GM12864 (cell line): Measurements from ENCODE around the gene ZNF155.

Experiments used
- DNase-seq: peaks from one replicate; pipeline ENCODE4 v3.0.0-alpha.2; 2011; ENCODE audit warnings: low read depth
- H3K4me3 ChIP-seq: 2 replicates; pipeline ENCODE4 v1.5.1; 2011; ENCODE audit warnings: mild to moderate bottlenecking, low read depth, low read length, control low read depth
- TF ChIP-seq, protein P1 (sequence below): IDR thresholded peaks from 2 replicates; pipeline ENCODE4 v1.5.1; 2011; ENCODE audit warnings: low read depth, mild to moderate bottlenecking, moderate library complexity, low read length, control low read depth, inconsistent platforms; ENCODE audit errors: missing control alignments

ZNF155 gene

DNA sequence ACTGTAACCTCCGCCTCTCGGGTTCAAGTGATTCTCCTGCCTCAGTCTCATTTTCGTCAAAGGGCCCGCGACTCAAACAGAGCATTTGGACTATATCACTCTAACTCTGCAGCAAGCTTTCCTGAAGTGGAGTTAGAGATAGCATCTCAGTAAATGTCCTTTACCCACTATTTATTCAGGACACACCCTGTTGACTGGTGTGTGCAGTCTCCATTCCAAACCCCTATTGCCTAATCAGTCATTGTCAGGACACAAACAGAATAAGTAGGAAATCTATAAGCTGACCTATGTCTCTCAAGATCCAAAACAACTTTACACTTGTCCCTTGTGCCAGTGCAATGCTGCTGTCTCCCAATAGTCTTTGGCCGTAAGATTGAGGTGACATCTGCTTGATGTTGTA is 42.6 kb downstream of the ZNF155 start:
- DNase-seq, result no peak
- TF ChIP-seq, protein P1, sequence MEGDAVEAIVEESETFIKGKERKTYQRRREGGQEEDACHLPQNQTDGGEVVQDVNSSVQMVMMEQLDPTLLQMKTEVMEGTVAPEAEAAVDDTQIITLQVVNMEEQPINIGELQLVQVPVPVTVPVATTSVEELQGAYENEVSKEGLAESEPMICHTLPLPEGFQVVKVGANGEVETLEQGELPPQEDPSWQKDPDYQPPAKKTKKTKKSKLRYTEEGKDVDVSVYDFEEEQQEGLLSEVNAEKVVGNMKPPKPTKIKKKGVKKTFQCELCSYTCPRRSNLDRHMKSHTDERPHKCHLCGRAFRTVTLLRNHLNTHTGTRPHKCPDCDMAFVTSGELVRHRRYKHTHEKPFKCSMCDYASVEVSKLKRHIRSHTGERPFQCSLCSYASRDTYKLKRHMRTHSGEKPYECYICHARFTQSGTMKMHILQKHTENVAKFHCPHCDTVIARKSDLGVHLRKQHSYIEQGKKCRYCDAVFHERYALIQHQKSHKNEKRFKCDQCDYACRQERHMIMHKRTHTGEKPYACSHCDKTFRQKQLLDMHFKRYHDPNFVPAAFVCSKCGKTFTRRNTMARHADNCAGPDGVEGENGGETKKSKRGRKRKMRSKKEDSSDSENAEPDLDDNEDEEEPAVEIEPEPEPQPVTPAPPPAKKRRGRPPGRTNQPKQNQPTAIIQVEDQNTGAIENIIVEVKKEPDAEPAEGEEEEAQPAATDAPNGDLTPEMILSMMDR, result no peak
- no peak overlapping the region for H3K4me3 ChIP-seq

DNA sequence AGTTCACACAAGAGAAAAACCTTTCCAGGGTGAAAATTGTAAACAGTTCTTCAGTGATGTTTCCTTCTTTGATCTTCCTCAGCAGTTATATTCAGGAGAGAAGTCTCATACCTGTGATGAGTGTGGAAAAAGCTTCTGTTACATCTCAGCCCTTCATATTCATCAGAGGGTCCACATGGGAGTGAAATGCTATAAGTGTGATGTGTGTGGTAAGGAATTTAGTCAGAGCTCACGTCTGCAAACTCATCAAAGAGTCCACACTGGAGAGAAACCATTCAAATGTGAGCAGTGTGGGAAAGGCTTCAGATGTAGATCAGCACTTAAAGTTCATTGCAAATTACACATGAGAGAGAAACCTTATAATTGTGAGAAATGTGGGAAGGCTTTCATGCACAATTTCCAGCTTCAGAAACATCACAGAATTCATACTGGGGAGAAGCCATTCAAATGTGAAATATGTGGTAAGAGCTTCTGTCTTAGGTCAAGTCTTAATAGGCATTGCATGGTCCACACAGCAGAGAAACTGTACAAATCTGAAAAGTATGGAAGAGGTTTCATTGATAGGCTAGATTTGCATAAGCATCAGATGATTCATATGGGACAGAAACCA is 48.1 kb downstream of the ZNF155 start:
- TF ChIP-seq, protein P1, result no peak
- H3K4me3 ChIP-seq, result no peak overlapping the region
- DNase-seq, result no peak

DNA sequence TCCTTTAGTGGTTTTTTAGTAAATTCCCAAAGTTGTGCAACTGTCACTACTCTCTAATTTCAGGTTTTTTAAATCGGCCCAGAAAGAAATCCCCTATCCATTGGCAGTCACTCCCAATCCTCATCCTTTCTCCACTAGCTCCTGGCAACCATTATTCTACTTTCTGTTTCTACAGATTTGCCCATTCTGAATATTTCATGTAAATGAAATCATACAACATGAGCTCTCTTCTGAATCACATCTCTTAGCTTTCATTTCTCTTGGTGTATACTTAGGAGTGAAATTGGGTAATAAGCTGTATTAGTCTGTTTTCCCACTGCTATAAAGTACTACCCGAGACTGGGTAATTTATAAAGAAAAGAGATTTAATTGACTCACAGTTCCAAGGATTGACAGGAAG is 58.2 kb downstream of the ZNF155 start:
- DNase-seq, result no peak
- TF ChIP-seq, protein P1, result no peak
- no peak overlapping the region for H3K4me3 ChIP-seq
